ENCODE measurements around the gene RIN3.
A peak's percentile ranks its signal among the peaks of the same experiment; 100 is the strongest.

RIN3 gene

DNA sequence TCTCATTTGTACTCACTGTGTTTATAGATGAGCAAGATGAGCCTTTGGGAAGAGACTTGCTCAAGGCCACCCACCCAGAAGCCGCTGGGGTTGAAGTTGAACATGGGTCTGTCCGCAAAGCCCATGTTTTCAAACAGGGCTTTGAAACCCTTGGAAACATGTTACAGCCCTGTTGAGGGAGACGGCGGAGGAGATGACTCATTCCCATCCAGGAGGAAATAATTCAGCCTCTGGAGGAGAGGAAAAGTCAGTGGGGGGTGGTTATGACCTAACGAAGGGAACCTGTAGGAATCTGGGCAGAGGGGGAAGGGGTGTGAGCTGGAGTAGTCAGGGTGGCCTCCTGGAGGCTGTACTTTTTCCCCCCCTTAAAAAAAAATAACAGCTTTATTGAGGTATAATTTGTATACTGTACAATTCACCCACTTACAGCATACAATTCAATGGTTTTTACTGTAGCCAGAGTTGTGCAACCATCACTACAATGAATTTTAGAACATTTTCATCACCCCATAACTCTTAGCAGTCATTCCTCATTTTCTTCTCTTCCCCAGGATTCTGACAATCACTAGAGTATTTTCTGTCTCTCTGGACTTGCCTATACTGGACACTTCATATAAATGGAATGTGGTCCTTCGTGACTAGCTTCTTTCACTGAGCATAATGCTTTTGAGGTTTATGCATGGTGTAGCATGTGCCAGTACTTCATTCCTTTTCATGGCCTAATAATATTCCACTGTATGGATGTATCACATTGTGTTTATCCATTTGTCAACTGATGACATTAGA is 1.9 kb upstream of the RIN3 start:
- peak; percentile 97 for DNase-seq (ENCODE audit: low read depth)

DNA sequence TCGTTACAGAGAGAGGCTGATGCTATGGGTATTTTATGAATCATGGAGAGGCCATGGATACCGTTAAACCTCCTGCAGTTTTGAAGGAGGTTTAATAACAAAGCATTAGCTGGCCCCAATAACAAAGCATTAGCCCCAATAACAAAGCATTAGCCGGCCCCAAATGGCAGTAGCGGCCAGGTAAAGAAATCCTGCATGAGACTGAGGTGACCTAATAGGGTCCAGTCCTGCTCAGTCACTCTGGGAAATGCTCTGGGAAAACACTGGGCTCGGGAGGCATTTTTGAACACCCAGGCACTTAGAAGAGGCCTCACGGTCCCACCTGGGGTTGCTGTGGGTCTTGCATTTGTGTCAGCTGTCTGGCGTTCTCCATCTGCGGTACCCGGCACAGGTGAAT is 776 bp upstream of the RIN3 start:
- no peak for DNase-seq (ENCODE audit: low read depth)

DNA sequence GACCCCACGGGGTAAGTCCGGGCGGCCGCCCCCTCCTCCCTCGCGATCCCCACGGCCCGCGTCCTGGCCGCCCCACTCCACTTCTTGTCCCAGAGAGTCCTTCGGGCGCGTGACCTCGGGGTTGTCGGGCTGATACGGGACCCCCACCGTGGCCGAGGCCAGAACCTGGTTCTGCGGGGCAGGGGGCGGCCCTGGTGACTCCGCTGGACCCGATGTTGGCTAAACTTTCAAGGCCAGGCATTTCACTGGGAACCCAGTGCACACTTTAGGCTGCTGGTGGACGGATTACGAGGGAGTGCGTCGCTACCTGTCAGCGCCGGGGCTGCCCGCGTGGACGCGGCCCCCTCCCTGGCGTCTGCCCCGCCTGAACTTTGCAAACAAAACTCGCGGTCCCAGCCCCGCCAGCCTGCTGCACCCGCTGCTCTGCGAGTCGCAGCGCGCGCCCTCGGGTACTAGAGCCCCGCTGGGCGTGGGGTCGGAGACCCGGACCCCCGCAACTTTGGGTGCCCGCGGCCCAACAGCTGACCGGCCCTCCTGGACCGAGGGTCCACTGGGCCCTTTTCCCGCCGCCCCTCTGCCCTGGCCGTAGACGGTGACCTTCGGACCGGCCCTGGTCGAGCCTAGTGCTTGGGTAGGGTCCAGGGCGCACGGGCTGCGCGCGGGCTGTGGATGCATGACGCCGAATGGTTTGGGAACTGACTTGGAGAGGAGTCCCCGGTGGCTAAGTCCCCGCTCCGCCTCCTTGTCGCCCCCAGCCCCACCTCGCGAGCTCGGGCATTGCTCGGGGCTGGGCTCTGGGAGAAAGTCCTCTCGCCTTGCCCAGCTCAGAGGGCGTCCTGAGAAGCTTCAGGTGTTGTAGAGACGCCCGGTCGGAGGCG is 624 bp downstream of the RIN3 start:
- peak; percentile 37 for DNase-seq (ENCODE audit: low read depth)

DNA sequence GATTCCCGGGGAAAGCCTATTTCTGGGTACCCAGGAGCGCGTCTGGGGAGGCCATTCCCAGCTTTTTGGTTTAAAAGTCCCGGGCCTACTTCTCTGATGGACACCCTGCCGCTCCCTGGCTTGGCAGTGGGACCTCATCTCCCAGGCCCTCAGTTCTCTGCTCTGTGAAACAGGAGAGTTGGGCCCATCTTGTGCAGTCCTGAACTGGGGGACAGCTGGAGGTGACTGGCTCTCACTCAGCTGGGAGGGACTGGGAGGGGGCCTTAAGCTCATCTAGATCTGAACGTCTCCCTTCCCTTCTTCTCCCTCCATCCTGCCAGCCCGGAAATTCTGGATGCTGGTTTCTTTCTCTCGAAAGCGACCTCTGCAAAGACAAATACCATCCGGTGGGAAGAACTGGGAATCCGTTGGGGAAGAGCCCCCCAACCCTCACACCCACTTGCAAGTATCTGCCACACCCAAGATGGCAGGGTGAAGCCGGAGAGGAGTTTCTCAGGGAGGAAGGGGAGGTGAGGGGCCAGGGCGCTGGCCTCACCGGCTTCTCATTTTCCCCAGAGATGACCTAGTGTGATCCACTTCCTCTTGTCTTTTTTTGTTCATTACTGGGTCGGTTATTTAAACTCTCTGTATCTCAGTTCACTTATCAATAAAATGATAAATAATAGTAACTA is 1.4 kb downstream of the RIN3 start:
- DNase-seq (ENCODE audit: low read depth) = no peak

DNA sequence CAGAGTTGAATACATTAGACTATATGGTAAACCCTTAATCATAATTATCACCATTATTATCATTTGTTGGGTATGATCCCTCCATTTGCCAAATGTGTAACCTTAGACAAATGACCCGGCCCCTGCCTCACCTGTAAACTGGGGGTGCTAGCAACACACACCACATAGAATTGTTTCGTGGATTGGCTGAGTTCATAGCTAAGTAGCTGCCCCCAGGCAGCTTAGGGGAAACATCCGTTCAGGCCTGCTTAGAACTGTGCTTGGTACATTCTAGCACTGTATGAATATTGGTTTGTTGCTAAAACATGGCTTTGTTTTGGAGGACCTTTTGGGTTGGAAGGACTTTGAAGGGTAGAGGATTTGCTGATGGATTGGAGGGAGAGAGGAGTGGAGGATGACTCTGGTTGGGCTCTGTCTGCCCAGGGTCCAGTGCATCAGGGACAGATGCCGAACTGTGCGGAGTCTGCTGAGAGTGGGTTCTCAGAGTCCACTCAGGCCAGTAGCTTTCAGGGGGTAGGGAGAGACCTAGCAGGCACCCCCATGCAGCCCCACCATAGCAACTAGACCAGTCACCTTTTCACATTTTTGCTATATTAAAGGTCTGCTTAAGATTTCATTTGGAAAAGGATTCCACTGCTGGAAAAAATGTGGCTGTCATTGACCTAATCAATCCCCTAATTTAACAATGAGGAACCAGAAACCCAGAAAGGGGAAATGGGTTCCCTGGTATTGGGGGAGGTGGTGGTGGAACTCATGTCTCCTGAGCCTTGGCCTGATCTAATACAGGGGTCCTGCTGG is 2.2 kb downstream of the RIN3 start:
- DNase-seq (ENCODE audit: low read depth) = no peak

DNA sequence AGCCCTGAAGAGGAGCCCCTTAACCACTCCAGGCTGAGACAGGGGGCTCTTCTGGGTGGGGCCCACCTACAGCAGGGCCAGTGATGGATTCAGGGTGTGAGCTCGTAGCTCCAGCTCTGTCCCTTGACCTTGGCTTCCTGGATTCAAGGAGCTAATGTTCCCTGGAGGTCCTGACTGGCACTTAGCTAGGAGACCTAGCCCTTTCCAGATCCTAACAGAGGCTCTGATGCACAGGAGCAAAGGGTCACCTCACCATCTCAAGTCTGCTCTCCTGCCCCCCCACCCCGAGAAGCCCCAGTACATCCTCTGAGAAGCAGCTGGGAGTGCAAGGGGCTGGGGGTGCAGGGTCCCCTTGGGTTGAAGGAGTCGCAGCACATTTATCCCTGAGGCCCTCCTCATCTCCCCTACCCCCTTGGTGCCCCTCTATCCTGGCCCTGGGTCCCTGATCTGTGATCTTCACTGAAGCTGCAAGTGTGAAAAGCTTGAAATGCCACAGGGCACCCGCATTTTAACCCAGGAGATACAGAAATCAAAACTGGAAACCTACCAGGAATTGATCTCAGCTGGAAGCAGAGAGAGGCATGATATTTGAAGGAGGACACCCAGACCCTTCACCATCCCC is 2.9 kb downstream of the RIN3 start:
- DNase-seq (ENCODE audit: low read depth) = no peak

DNA sequence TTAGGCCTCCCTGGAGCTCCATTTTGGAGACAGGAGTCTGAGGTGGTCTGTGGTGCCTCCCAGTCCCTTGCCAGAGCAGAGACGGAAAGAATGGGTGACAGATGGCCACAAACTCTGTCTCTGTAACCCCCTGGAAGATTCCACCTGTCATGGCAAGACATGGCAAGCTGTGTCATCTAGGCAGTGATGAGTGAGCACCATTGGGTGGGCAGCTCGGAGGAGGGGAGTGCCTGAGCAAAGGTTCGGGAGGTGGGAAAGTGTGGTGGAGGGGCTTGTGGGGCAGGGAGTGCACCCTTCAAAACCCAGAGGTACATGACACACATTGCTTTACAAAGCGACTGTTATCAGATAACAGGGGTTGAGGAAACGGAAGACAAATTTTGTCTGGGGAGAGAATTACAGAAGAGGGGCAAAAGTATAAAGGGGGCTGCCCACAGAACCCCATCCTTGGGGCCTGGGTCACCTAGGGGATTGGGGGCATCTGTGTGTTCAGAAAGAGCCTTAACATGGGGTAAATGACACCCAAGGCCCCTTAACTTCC is 3.5 kb downstream of the RIN3 start:
- no peak for DNase-seq (ENCODE audit: low read depth)

DNA sequence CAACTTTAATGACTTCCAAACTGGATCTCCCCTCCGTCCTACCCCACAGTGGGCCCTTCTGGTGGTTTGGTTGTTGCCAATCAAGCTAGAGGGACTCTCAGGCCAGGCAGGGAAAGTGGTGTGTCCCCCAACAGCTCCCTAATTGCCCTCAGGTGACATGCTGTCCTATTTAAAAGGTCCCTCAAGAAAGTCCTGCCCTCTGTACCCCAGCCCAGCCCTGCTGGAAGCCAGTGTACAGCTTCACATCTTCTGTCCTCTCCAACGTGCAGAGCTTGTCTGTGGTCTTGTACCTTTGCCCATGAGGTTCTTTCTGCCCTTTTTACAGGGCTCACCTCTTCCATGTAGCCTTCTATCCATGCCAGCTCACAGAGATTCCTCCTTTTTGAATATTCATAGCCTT is 4.2 kb downstream of the RIN3 start:
- no peak for DNase-seq (ENCODE audit: low read depth)

DNA sequence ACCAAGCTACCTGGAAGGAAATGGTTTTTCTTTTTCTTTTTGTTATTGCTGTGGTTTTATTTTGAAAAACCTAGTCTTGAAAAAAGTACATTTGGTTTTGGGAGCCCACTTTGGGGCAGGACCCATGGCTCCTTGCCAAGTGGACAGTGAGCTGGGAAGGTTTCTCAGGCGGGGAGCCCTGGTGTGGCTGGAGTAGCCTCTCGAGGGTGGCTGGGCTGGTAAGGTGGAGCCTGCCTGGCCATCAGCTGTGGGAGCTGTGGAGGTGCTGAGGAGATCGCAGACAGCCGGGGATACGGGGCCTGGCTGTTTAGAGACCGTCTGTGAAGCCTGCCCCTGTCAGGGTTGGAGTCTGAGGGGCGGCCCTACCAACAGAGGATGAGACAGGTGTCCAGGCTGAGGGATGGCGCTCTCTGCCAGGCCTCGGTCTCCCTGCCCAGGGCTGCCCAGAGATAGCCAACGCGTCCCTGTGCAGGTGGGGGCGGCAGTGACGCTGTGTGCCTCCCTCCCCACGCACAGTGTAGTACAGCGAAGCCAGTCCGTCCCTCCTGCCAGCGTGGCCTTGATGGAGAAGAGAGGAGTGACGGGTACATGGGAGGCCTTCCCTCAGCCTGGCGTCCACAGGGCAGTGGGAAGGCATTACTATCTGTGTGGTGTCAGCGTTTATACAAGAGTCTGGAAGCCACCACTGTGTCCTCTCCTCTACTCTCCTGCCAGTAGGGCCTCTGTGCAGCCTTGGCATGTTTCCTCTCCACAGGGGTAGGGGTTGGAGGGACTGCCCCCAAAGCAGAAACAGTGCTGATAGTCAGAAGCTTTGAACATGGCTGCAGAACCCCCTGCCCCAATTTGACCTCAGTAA is 5.9 kb downstream of the RIN3 start:
- no peak for DNase-seq (ENCODE audit: low read depth)

DNA sequence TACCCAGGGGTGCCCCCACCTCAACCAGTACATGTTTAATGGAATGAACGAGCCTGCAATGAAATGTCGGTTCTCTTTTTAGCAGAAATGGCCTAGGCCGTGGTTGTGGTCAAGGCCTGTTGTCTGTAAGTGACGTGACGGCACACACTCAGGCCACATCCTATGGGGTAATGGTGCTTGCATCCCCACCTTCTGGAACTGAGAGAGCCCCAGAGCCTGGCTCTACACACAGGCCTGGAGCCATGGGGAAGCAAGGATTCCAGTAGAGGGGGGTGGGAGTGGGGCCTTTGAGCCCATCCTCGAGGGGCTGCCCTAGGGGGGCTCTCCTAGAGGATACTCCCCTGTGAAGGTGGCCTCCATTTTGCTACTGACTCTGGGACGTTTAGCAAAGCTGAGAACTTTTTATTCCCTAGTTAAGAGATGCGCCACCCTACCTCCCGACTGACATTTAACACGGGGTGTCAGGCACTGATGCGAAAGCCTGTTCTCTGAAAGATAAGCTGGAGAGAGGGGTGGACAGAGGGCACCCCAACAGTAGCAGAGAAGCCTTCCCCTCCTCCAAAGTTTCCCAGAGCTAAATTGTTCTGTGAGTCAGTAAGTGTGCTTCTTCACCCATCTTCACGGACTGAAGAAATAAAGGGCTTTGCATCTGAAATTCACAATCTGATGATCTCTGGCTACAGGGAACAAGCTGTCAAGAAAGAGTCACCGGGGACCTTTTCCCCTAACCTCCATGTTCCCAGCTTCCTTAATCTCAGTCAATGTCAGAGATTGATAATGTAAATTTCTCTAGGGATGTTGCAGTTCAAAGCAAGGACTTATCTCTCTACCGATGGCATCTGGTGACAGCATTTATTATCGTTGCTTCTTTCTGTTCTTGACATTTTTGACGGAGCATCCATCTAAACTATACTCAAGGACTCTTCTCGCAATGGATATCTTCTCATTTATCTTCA is 6.8 kb downstream of the RIN3 start:
- DNase-seq (ENCODE audit: low read depth) = no peak

DNA sequence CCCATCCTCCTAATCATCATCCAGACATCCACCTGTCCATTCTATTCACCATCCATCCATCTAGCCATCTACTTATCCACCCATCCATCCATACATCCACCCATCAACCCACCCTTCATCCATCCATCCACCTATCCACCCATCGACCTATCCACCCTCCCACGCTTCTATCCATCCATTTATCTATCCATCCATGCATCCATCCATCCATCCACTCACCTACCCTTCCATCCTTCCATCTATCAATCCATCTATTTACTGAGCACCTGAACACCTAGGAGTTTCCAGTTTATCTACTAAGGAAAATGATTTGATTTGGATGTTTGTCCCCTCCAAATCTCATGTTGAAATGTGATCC is 7.5 kb downstream of the RIN3 start:
- DNase-seq (ENCODE audit: low read depth) = no peak

DNA sequence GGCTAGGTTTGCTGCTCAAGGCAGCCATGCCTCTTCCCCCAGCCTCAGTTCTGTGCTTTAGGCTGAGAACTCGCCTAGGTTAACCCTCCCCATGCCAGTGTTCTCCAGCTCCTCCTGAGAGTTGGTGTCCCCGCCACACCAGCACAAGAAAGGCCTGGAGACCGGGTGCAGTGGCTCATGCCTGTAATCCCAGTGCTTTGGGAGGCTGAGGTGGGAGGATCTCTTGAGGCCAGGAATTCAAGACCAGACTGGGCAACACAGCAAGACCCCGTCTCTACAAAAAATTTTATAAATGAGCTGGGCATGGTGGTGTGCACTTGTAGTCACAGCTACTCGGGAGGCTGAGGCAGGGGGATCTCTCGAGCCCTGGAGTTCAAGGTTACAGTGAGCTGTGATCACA is 10.2 kb downstream of the RIN3 start:
- DNase-seq (ENCODE audit: low read depth) = no peak

DNA sequence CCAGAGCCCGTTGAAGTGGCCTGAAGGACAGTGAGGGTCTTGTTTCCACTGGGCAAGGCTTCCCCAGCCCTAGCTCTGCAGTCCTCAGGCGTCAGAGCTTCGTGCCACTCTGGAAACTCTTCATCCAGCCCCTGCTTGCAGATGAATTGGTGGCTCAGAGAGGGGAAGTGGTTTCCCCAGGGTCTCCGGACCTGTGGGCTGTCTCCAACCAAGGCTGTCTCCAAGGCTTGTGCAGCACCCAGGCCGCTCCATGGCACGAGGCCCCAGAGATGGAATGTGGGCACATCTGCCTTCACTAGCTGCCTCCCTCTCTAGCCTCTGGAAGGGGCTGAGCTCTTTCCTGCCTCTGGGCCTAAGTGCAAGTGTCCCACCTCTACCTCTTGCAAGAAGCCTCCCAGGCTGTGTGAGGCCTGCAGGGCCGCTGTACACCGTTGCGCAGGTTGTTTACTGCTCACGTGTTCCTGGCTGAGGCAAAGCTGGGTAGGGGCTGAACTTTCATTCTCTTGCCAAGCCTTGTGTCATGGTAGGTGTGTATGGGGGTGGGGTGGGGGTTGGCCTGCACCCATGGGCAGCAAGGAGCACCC is 11.1 kb downstream of the RIN3 start:
- DNase-seq (ENCODE audit: low read depth) = no peak

DNA sequence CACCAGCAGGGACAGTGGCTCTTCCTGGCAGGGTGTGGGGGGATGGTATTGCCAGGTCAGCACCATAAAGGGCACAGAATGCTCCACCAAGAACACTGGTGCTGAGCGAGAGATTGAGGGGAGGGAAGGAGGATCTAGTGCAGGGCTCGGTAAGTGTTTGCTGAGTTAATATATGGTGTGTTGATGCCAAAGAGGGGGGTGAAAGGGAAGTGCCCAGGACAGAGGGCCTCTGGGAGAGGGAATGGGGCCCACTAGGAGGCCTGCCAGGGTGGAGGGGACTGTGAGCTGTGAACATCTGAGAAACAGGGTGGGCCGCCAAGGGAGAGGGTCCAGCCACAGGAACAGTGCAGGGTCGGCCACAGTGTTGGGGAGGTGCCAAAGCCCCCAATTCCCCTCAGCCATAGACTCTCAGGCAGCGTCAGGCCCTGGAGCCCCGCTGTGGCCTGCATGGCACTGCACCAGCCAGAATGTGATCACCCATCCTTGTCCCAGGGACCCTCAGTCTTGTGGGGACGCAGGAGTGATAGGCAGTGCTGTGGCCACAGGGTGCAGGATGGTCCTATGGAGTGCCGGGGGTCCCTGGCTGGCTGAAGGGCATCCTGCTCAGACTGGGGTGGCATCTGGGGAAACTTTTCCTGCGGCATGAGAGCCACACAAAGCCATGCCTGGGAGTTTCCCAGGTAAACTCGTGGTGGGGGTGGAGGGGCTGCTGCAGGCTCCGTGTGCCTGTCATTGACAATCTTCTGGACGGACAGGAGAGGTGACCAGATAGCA is 11.9 kb downstream of the RIN3 start:
- no peak for DNase-seq (ENCODE audit: low read depth)

DNA sequence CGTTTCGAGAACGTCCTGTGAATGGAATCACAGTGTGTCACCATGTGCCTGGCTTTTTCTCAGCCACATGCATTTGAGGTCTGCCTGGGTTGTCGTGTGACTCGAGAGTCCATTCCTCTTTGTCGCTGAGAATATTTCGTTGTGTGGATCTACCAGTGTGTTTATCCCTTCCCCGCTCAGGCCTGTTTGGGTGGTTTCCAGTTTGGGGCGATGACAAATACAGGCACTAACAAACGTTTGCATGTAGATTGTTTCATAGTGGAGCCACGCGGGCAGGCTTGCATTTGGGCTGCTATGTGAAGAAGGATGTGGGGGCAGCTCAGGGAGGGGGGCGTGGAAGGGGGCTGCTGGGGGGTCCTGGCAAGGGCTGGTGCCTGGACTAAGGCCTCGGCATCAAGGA is 14.1 kb downstream of the RIN3 start:
- no peak for DNase-seq (ENCODE audit: low read depth)

DNA sequence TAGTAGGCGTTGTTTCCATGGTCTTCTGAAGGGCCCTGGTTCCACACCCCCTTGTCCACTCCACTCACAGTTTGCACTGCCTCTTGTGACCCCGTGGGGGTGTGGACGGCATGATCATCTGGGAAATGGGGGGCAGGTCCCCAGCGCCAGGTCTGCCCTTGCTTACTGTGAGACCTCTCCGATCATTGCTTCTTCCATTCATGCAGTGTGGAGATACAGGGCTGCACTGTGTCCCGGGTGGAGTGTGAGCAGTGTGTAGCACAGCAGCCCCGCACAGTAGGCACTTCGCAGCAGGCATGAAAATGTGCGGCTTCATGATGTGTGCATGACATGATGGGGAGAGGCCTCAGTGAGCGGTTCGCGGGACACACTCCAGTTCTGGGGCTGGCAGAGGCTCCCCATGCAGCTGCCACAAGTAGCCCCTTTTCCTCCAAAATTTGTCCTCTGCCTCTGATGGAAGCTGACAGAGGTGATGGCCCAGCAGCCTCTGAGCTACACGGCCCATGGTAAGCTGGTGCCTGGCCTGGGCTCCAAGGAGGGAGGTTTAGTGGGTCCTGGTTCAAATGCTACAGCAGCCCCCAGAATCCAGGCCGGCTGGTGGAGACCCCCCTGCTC is 15.0 kb downstream of the RIN3 start:
- no peak for DNase-seq (ENCODE audit: low read depth)

DNA sequence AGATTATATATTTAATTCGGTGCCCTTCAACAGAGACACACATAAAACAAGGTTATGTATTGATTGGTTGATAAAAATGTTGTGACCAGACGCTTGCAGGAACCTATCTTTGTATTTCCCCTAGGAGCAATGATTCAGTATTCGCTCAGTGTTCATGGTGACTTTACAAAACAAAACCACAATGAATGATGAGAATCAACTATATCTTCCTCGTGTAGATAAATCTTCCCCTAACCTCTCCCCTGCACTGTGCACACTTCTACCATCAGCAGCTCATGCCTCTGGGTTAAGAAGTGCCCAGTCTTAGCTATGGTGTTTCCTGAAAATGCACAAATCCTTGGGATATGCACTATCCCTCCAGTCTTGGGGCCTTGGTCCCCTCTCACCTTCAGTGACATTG is 16.3 kb downstream of the RIN3 start:
- DNase-seq (ENCODE audit: low read depth) = no peak
